Measurements from ENCODE around the gene DPP10. TPM values are rescaled to one million over a fixed set of nuclear protein-coding genes. Genes with fewer than 3 reads are reported as not detected.
"Not testable (repeated sequence)": the region's sequence is repeated elsewhere in the genome, so short reads cannot be mapped to it uniquely, and the experiment has no call there.

Gene DPP10
- total RNA-seq, 1 donor from 2014 or later = not detected

DNA sequence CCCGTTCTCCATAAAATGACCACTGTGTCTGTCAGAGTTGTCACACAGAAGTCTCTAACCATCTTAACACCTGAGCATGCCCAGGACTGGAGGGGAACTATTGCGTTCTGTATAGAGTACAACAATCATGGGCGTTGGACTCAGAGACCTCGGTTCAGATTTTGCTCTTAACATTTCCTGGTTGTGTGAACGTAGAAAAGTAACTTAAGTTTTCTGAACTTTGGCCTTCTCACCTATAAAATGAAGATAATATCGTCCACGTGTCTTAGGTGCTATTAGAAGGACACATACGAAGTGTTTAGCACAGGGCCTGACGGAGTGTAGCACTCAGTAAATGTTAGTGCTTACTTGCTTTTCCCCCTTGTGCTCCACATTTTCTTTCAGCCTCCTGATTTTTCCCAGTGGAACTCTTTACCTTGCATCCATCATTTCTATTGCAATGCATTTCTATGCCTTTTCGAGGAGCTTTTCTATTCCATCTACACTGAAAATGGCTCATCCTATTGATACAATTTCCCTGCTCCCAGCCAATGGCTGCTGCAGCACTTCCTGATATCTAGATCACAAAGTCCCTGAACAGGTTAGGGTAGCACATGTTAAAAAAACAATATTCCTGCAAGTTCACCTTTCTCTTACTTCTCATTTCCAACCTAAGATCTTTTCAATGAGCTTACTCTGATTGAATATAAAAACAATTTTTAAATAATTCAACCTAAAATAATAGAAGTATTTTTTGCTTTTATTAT lies 22.7 kb downstream of the DPP10 start:
- Mint-ChIP-seq H3K27ac (no peak overlapping the region), H3K4me3 (ENCODE audit: low read depth) (no peak overlapping the region), H3K36me3 (ENCODE audit: low read depth) (no peaks in the 10 kb centered on the region), H3K27me3 (ENCODE audit: low read depth) (no peaks in the 10 kb centered on the region), H3K4me1 (ENCODE audit: low read depth) (no peaks in the 10 kb centered on the region), H3K9me3 (no peaks in the 10 kb centered on the region)
- intact Hi-C loops (cut with micrococcal nuclease) = no loop called here
- no peak for DNase-seq (ENCODE audit: low spot score)

DNA sequence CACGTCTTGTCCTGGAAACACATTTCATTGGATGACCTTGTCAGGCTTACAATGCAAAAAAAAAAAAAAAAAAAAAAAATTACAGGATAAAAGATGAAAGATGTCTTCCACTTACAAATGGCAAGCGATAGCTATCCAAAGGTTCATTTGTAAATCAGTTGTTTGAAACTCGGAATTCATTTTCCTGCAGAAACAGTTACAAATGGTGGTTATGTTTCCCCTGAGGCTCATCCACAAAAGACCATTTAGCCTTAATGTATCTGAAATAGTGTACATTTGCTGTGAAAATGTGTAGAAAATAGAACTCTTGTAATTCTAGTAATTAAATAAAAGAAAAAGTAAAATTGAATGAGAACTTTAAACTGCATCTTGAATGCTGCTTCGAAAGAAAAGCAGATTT lies 25.9 kb downstream of the DPP10 start:
- no peaks in the 10 kb centered on the region for H3K27me3 Mint-ChIP-seq (ENCODE audit: low read depth)
- intact Hi-C loops (cut with micrococcal nuclease) = no loop called here
- no peak overlapping the region for H3K4me3 Mint-ChIP-seq (ENCODE audit: low read depth)
- H3K36me3 Mint-ChIP-seq (ENCODE audit: low read depth) = no peaks in the 10 kb centered on the region
- no peak for DNase-seq (ENCODE audit: low spot score)
- no peak overlapping the region for H3K27ac Mint-ChIP-seq
- H3K9me3 Mint-ChIP-seq = no peaks in the 10 kb centered on the region
- H3K4me1 Mint-ChIP-seq (ENCODE audit: low read depth) = no peaks in the 10 kb centered on the region

DNA sequence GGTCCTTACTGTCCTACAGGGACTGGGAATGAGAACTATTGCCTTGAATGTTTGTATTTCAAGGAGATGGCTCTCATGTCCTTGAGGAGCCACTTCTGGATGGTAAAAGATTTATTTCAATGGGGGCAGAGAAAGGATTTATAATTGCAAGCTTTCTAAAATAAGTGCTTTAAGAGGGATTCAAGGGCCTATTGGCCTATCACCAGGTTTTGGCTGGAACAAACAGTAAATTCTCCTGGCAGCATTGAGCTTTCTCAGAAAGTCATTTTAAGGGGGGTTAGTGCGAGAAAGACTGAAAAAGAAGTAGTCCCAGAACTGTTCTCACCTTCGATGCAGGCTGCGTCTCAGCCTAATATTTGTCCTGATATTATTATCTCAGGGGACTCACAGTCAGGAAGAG lies 29.8 kb downstream of the DPP10 start:
- H3K36me3 Mint-ChIP-seq (ENCODE audit: low read depth) = no peaks in the 10 kb centered on the region
- no peak overlapping the region for H3K4me3 Mint-ChIP-seq (ENCODE audit: low read depth)
- DNase-seq (ENCODE audit: low spot score) = no peak
- no peak overlapping the region for H3K27ac Mint-ChIP-seq
- intact Hi-C loops (cut with micrococcal nuclease) = no loop called here
- H3K4me1 Mint-ChIP-seq (ENCODE audit: low read depth) = no peaks in the 10 kb centered on the region
- H3K9me3 Mint-ChIP-seq = no peaks in the 10 kb centered on the region
- no peaks in the 10 kb centered on the region for H3K27me3 Mint-ChIP-seq (ENCODE audit: low read depth)

DNA sequence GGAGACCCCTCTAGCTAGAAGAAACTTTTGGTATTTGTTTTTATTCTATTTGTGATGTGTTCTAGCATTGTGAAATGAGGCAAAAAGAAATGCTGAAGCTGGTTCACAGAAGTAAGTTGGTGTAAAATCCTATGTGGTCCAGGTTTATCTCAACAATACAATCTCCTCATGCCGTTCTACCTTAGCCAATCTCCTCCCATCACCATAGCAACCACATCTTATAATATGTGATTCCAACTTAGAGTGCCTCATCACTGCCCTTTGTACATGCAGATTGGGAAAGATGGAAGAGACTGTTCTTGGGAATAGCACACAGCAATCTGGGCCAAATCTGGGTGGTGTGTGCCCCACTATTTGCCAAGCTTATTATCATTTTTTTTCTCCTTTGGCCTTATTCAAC lies 30.3 kb downstream of the DPP10 start:
- Mint-ChIP-seq H3K36me3 (ENCODE audit: low read depth) (no peaks in the 10 kb centered on the region), H3K4me1 (ENCODE audit: low read depth) (no peaks in the 10 kb centered on the region), H3K9me3 (no peaks in the 10 kb centered on the region), H3K27ac (no peak overlapping the region), H3K4me3 (ENCODE audit: low read depth) (no peak overlapping the region), H3K27me3 (ENCODE audit: low read depth) (no peaks in the 10 kb centered on the region)
- DNase-seq (ENCODE audit: low spot score) = no peak
- intact Hi-C loops (cut with micrococcal nuclease) = no loop called here

DNA sequence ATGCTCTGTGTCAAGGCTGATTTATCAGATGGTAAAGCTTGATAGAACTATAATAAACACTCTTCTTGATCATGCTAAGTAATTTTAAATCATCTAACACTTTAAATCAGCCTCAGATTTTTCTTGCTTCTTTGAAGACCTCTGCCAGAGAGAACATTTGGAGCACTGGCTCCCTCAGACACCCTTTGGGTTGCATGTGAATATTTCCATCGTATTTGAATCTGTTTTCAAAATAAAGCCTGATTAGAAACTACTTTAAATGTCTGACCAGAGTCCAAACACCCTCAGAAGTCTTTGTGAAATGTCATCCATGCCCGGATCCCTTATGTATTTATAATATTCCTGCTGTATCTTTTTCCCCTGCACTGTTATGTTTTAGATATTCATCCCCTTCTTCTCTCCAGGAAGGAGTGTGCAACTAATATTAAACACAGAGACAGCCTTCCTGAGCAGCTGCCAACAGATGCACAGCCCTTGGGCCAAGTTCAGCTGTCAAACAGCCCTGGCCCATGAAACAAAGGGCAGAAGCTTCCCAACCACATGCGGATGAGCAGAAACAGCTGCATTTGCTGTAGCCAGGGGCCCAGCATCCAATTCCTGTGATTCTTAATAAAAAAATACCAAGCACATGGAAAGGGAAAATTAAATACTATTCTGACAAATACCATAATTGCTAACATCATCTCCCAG lies 46.5 kb downstream of the DPP10 start:
- no peak overlapping the region for H3K4me3 Mint-ChIP-seq (ENCODE audit: low read depth)
- DNase-seq (ENCODE audit: low spot score) = no peak

DNA sequence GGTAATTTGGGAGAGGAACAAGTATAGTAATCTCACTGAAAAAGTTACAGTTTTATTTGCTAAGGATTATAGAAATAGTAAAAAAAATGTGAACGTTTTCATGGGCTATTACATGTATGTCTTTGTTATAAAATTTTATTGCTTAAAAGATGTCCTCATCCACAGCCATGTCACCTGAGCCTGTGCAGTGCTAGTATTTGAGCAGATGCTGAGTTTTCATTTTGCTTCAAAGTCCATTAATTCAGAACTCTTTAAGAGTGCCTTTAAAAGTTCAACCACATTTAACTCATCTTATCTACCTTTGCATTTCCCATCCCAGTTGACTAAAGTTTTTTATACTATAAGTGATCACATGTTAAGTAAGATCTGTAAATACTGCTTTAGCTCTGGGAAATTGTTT lies 52.6 kb downstream of the DPP10 start:
- no peaks in the 10 kb centered on the region for H3K36me3 Mint-ChIP-seq (ENCODE audit: low read depth)
- H3K9me3 Mint-ChIP-seq = no peaks in the 10 kb centered on the region
- H3K27ac Mint-ChIP-seq = no peak overlapping the region
- no peaks in the 10 kb centered on the region for H3K4me1 Mint-ChIP-seq (ENCODE audit: low read depth)
- no peak for DNase-seq (ENCODE audit: low spot score)
- intact Hi-C loops (cut with micrococcal nuclease) = no loop called here
- H3K27me3 Mint-ChIP-seq (ENCODE audit: low read depth) = no peaks in the 10 kb centered on the region
- no peak overlapping the region for H3K4me3 Mint-ChIP-seq (ENCODE audit: low read depth)

More for the DNA sequence above, 46.5 kb downstream of the DPP10 start:
- Mint-ChIP-seq H3K36me3 (ENCODE audit: low read depth) (no peaks in the 10 kb centered on the region), H3K27me3 (ENCODE audit: low read depth) (no peaks in the 10 kb centered on the region), H3K9me3 (no peaks in the 10 kb centered on the region), H3K4me1 (ENCODE audit: low read depth) (no peaks in the 10 kb centered on the region), H3K27ac (no peak overlapping the region)
- intact Hi-C loops (cut with micrococcal nuclease) = no loop called here

DNA sequence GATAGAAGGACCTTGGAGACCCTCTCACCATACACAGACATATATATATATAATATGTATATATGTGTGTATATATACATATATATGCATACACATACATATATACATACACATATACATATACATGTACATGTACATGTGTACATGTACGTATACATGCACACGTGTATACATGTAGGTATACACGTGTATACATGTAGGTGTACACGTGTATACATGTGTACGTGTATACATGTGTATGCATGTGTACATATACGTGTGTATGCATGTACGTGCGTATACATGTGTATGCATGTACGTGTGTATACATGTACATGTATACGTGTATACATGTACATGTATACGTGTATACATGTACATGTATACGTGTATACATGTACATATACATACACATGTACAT lies 54.5 kb downstream of the DPP10 start:
- Mint-ChIP-seq H3K4me1 (ENCODE audit: low read depth) (no peaks in the 10 kb centered on the region), H3K36me3 (ENCODE audit: low read depth) (no peaks in the 10 kb centered on the region), H3K9me3 (no peaks in the 10 kb centered on the region), H3K27me3 (ENCODE audit: low read depth) (no peaks in the 10 kb centered on the region), H3K4me3 (ENCODE audit: low read depth) (no peak overlapping the region), H3K27ac (no peak overlapping the region)
- no peak for DNase-seq (ENCODE audit: low spot score)
- intact Hi-C loops (cut with micrococcal nuclease) = no loop called here

DNA sequence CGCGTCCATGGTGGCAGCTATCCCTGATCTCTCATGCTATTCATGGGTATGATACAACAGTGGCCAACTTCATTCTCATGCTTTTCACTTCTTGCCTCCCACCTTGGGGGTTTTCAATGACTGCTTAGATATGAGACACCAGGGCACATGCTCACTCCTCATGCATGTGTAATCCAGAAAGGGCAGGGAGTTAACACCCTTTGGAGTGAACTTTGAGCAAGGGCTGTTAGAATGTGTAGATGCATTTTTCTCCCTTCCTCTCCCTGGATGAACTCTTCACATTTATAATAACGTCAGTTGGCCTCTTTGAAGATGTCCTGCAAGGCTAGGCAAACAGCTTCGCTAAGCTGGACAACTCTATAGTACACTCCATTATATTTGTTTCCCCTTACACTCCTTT lies 56.7 kb downstream of the DPP10 start:
- H3K27me3 Mint-ChIP-seq (ENCODE audit: low read depth) = no peaks in the 10 kb centered on the region
- H3K4me1 Mint-ChIP-seq (ENCODE audit: low read depth) = no peaks in the 10 kb centered on the region
- H3K9me3 Mint-ChIP-seq = no peaks in the 10 kb centered on the region
- no peaks in the 10 kb centered on the region for H3K36me3 Mint-ChIP-seq (ENCODE audit: low read depth)
- no peak for DNase-seq (ENCODE audit: low spot score)
- no peak overlapping the region for H3K27ac Mint-ChIP-seq
- intact Hi-C loops (cut with micrococcal nuclease) = no loop called here
- no peak overlapping the region for H3K4me3 Mint-ChIP-seq (ENCODE audit: low read depth)

DNA sequence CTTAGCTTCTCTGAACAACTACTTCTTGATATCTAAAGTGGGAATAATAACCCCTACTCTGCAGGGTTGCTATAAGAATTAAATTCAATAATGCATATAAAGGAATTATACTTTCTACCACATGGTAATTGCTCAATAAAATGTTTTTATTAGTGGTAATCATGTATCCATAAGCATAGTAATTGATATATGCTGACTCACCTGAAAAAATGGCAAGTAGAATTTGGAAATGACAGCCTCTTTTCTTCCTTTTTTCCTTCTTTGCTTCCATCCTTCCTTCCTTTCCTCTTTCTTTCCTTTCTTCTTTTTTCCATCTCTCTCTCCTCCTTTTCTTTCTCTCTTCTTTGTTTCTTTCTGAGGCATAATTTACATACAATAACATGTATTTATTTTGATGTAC lies 65.3 kb downstream of the DPP10 start:
- no peak for DNase-seq (ENCODE audit: low spot score)
- Mint-ChIP-seq H3K4me3 (ENCODE audit: low read depth) (no peak overlapping the region), H3K36me3 (ENCODE audit: low read depth) (no peaks in the 10 kb centered on the region), H3K9me3 (no peaks in the 10 kb centered on the region), H3K27ac (no peak overlapping the region), H3K4me1 (ENCODE audit: low read depth) (no peaks in the 10 kb centered on the region), H3K27me3 (ENCODE audit: low read depth) (no peaks in the 10 kb centered on the region)
- intact Hi-C loops (cut with micrococcal nuclease) = no loop called here

DNA sequence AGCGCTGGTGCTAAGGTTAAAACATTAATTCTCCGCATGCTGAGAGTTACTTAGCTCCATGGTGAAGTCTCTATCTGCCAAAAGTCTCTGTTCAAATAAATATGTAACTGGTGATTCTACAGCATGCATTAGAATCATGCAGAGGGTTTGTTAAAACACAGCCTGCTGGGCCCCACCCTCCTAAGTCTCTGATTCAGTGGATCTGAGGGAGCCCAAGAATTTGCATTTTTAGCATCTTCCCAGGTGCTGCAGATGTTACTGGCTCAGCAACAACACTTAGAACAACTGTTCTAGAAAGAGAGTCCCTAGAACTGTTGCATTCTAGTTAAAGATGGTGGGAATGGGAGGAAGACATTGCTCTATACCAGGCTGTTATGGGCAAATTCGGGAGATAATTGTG lies 73.4 kb downstream of the DPP10 start:
- Mint-ChIP-seq H3K4me1 (ENCODE audit: low read depth) (no peaks in the 10 kb centered on the region), H3K27me3 (ENCODE audit: low read depth) (no peaks in the 10 kb centered on the region), H3K36me3 (ENCODE audit: low read depth) (no peaks in the 10 kb centered on the region), H3K27ac (no peak overlapping the region), H3K4me3 (ENCODE audit: low read depth) (no peak overlapping the region), H3K9me3 (no peaks in the 10 kb centered on the region)
- DNase-seq (ENCODE audit: low spot score) = no peak
- intact Hi-C loops (cut with micrococcal nuclease) = no loop called here

- DNase-seq (ENCODE audit: low spot score) = no peak
- intact Hi-C loops (cut with micrococcal nuclease) = no loop called here
- H3K27me3 Mint-ChIP-seq (ENCODE audit: low read depth) = no peaks in the 10 kb centered on the region
- no peaks in the 10 kb centered on the region for H3K36me3 Mint-ChIP-seq (ENCODE audit: low read depth)
- H3K27ac Mint-ChIP-seq = no peak overlapping the region
- H3K4me1 Mint-ChIP-seq (ENCODE audit: low read depth) = no peaks in the 10 kb centered on the region
- no peaks in the 10 kb centered on the region for H3K9me3 Mint-ChIP-seq
- no peak overlapping the region for H3K4me3 Mint-ChIP-seq (ENCODE audit: low read depth)
Measured at GRCh38 chr2:114517580-114517979, 75.1 kb downstream of the DPP10 start.

- no peaks in the 10 kb centered on the region for H3K36me3 Mint-ChIP-seq (ENCODE audit: low read depth)
- DNase-seq (ENCODE audit: low spot score) = no peak
- H3K4me3 Mint-ChIP-seq (ENCODE audit: low read depth) = no peak overlapping the region
- H3K27me3 Mint-ChIP-seq (ENCODE audit: low read depth) = no peaks in the 10 kb centered on the region
- H3K9me3 Mint-ChIP-seq = no peaks in the 10 kb centered on the region
- no peak overlapping the region for H3K27ac Mint-ChIP-seq
- H3K4me1 Mint-ChIP-seq (ENCODE audit: low read depth) = no peaks in the 10 kb centered on the region
- intact Hi-C loops (cut with micrococcal nuclease) = no loop called here
Measured at GRCh38 chr2:114518738-114519137, 76.3 kb downstream of the DPP10 start.

- H3K4me3 Mint-ChIP-seq (ENCODE audit: low read depth); H3K27me3 Mint-ChIP-seq (ENCODE audit: low read depth); H3K4me1 Mint-ChIP-seq (ENCODE audit: low read depth); intact Hi-C loops (cut with micrococcal nuclease); DNase-seq (ENCODE audit: low spot score); H3K9me3 Mint-ChIP-seq; H3K27ac Mint-ChIP-seq; H3K36me3 Mint-ChIP-seq (ENCODE audit: low read depth): not testable (repeated sequence)
Measured at GRCh38 chr2:114522612-114523011, 80.2 kb downstream of the DPP10 start.

Measured in activated T-helper 2 cell treated with anti-CD3 and anti-CD28 coated beads, Interferon-gamma antibody, Interleukin-2, Interleukin-4, amounts not matched to agents 10 μg/mL and 5 μg/mL and 100 μg/mL, durations not matched to agents 14 hours and 24 hours and 36 hours (primary cell).